VCaP (cell line): Measurements from ENCODE around the gene CHMP4B.
A peak's percentile ranks its signal among the peaks of the same experiment; 100 is the strongest.

Source experiments
- H3K27ac ChIP-seq: fragments of 450-650 bp; 2 replicates; pipeline ENCODE4 v1.5.1; 2017
- CTCF ChIP-seq: fragments of 450-650 bp; conservative IDR thresholded peaks from 2 replicates; pipeline ENCODE4 v1.5.1; 2017; ENCODE audit warnings: mild to moderate bottlenecking, moderate library complexity

The CHMP4B gene

GRCh38 chr20:33783256-33783655 is 27.9 kb upstream of the CHMP4B start:
- TF ChIP-seq CTCF: no peak

GRCh38 chr20:33783818-33784217 is 27.3 kb upstream of the CHMP4B start:
- no peak overlapping the region for H3K27ac ChIP-seq
- TF ChIP-seq CTCF: no peak

More at GRCh38 chr20:33783256-33783655, 27.9 kb upstream of the CHMP4B start:
- no peak overlapping the region for H3K27ac ChIP-seq

GRCh38 chr20:33784225-33784624 is 26.9 kb upstream of the CHMP4B start:
- no peak overlapping the region for H3K27ac ChIP-seq

GRCh38 chr20:33785503-33785902 is 25.6 kb upstream of the CHMP4B start:
- no peak for TF ChIP-seq CTCF
- H3K27ac ChIP-seq: no peak overlapping the region

More at GRCh38 chr20:33784225-33784624, 26.9 kb upstream of the CHMP4B start:
- no peak for TF ChIP-seq CTCF

- no peak overlapping the region for H3K27ac ChIP-seq
- no peak for TF ChIP-seq CTCF
Measured at GRCh38 chr20:33787253-33787891, 23.8 kb upstream of the CHMP4B start.

GRCh38 chr20:33788351-33789049 is 22.6 kb upstream of the CHMP4B start:
- H3K27ac ChIP-seq: peak overlapping the region; percentile 65
- no peak for TF ChIP-seq CTCF

- TF ChIP-seq CTCF: no peak
Measured at GRCh38 chr20:33789109-33789857, 21.9 kb upstream of the CHMP4B start.

More at GRCh38 chr20:33789109-33789857, 21.9 kb upstream of the CHMP4B start:
- peak overlapping the region; percentile 65 for H3K27ac ChIP-seq
